Measurements from ENCODE around the gene PCID2. TPM values are rescaled to one million over a fixed set of nuclear protein-coding genes. Genes with fewer than 3 reads are reported as not detected.

Gene PCID2
- polyA plus RNA-seq, 1 experiment, result 107 TPM

DNA sequence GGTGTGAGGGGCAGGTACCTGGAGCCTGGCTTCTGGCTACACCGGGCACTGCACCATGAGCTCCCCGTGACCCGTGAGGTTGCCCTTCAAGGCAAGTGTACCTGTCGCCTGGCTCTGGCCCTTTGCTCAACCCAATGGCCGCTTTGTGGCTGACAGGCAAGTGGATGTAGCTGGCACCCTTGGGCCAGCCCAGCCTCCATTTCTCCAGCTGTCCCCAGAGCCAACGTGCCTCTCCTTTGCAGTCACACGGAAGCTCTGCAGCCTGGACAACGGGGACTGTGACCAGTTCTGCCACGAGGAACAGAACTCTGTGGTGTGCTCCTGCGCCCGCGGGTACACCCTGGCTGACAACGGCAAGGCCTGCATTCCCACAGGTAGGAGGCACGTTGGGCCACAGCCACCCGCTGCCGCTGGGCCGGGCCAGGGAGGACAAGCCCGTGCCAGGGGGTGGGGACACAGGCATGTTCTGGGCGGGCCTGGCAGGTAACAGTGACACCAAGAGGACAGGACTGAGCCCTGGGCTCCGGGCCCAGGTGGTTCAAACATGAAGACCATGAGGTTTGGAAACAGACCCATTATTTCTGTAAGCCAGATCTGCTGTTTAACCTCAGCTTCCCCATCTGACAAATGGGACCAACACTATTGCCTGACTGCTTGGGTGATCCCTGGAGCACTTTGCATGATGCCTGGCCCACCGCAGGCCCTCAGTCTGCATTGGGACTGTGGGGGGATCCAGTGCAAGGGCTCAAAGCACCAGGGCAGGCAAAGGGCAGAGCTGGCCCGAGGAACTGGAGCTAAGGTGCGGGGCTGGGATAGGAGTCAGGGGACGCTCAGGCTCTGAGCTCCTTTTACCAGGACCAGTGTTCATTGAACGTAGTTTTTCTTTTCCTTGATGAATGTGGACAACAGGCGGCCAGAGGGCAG is 67.5 kb downstream of the PCID2 start:
- Histone ChIP-seq H3K4me3 (ENCODE audit: low read depth, low read length) (no peak overlapping the region), H3K27ac (ENCODE audit: low read depth, low read length) (no peak overlapping the region), H3K9me3 (ENCODE audit: control insufficient read depth, insufficient read depth, low read length) (no peaks in the 10 kb centered on the region; the same call in 1 of the 2 replicates), H3K27me3 (ENCODE audit: control insufficient read depth, insufficient read depth, low read length) (peaks cover 5% of the 10 kb centered on the region)
- POLR2A ChIA-PET, result no interaction called here
- CTCF ChIA-PET, result no interaction called here
- no peak for DNase-seq (ENCODE audit: low read depth, low spot score)
- TF ChIP-seq, protein P1, sequence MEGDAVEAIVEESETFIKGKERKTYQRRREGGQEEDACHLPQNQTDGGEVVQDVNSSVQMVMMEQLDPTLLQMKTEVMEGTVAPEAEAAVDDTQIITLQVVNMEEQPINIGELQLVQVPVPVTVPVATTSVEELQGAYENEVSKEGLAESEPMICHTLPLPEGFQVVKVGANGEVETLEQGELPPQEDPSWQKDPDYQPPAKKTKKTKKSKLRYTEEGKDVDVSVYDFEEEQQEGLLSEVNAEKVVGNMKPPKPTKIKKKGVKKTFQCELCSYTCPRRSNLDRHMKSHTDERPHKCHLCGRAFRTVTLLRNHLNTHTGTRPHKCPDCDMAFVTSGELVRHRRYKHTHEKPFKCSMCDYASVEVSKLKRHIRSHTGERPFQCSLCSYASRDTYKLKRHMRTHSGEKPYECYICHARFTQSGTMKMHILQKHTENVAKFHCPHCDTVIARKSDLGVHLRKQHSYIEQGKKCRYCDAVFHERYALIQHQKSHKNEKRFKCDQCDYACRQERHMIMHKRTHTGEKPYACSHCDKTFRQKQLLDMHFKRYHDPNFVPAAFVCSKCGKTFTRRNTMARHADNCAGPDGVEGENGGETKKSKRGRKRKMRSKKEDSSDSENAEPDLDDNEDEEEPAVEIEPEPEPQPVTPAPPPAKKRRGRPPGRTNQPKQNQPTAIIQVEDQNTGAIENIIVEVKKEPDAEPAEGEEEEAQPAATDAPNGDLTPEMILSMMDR (IDR thresholded peaks at IDR 0.05; ENCODE audit: low read depth, low read length), result no peak

DNA sequence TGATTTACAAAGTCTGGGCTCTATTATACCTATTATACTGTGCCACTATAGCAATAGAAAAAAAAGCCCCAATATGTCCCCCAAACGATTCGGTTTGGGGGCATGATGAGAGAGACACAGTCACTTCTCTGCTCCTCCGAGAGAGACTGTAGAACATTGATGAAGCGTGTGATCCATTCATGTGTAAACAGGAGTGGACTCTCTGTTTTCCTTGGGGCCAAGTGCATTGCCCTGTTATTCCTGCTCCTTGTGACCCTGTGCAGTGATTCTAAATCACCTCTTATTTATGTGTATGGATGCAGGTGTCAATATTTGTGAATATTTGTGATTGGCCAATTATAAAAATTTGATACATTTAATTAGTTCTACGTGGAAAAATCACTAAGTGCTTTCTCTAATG is 68.9 kb downstream of the PCID2 start:
- ChIA-PET POLR2A (interaction anchor here (0.6 kb wide), 1 partner anchor 11 kb away, joined by 4 read pairs; no protein-coding TSS in a partner anchor), CTCF (no interaction called here)
- Histone ChIP-seq H3K9me3 (ENCODE audit: control insufficient read depth, insufficient read depth, low read length) (no peaks in the 10 kb centered on the region; the same call in 1 of the 2 replicates), H3K27ac (ENCODE audit: low read depth, low read length) (no peak overlapping the region), H3K27me3 (ENCODE audit: control insufficient read depth, insufficient read depth, low read length) (peaks cover 5% of the 10 kb centered on the region), H3K4me3 (ENCODE audit: low read depth, low read length) (no peak overlapping the region)
- TF ChIP-seq, protein P1 (IDR thresholded peaks at IDR 0.05; ENCODE audit: low read depth, low read length), result no peak
- no peak for DNase-seq (ENCODE audit: low read depth, low spot score)

DNA sequence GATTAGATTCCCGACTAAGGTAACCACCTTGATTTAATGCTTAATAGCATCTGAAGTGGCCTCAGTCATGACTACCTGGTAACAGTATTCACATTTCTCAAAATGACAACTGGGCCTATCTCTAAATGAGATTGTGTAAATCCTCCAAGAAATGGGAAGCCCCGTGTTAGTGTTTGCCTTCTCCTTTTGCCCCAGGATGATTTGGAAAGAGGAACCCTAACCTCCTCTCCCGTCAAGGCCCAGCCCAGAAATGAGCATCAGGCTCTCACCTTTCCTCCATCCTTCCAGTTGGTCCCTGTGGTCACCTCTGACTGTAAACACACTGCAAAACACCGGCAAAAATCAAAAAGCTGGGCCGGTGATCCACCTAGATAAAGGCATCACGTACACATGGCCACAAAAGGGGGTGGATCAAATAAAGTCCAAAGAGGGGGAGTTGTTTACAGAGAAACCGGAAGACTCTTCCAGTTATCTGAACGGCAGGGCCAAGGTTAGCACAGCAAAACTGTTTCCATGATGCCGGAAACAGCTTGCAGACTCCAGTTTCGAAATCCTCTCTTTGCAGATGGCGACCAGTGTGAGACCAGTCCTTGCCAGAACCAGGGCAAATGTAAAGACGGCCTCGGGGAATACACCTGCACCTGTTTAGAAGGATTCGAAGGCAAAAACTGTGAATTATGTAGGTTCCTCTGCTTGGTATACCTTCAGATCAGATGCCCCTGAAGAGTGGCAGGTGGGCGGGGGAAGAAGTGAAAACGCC is 69.5 kb downstream of the PCID2 start:
- POLR2A ChIA-PET, result interaction anchor here (0.6 kb wide), 1 partner anchor 10 kb away, joined by 4 read pairs; no protein-coding TSS in a partner anchor
- CTCF ChIA-PET, result no interaction called here

DNA sequence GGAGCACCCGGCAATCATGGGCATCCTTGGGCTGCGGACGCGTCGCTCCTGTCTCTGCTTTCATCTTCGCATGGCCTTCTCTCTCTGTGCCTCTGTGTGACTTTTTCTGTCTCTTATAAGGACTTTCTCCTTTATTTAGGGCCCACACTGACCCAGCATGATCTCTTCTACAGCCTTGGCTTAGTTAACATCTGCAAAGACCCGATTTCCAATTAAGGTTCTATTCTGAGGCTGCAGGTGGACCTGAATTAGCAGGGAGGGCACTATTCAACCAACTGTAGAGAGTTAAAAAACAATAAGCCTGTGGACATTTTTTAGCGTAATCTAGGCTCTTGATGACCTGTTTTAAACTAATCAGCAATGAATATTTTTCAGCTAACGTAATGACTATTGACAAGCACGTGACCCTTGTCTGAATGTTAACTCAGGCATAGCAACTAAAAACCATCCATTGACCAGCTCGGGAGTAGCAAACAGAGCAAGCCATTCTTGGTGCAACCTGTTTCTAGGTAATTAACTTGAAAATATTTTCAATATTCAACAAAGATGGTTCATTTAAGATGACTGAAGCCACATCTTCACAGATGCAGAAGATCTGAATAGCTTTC is 70.7 kb downstream of the PCID2 start:
- H3K27me3 ChIP-seq (ENCODE audit: control insufficient read depth, insufficient read depth, low read length), result peaks cover 2% of the 10 kb centered on the region
- no peaks in the 10 kb centered on the region; the same call in 1 of the 2 replicates for H3K9me3 ChIP-seq (ENCODE audit: control insufficient read depth, insufficient read depth, low read length)
- no peak overlapping the region for H3K27ac ChIP-seq (ENCODE audit: low read depth, low read length)
- ChIA-PET POLR2A (no interaction called here), CTCF (no interaction called here)
- TF ChIP-seq, protein P1 (IDR thresholded peaks at IDR 0.05; ENCODE audit: low read depth, low read length), result no peak
- no peak for DNase-seq (ENCODE audit: low read depth, low spot score)
- no peak overlapping the region for H3K4me3 ChIP-seq (ENCODE audit: low read depth, low read length)

More for the DNA sequence above, 69.5 kb downstream of the PCID2 start:
- TF ChIP-seq, protein P1 (IDR thresholded peaks at IDR 0.05; ENCODE audit: low read depth, low read length), result no peak
- no peak for DNase-seq (ENCODE audit: low read depth, low spot score)
- Histone ChIP-seq H3K27ac (ENCODE audit: low read depth, low read length) (no peak overlapping the region), H3K27me3 (ENCODE audit: control insufficient read depth, insufficient read depth, low read length) (peaks cover 2% of the 10 kb centered on the region), H3K4me3 (ENCODE audit: low read depth, low read length) (no peak overlapping the region), H3K9me3 (ENCODE audit: control insufficient read depth, insufficient read depth, low read length) (no peaks in the 10 kb centered on the region; the same call in 1 of the 2 replicates)
